Upper lobe of right lung (tissue), 1 donor: Measurements from ENCODE around the gene PPIL1. TPM values are rescaled to one million over a fixed set of nuclear protein-coding genes. Genes with fewer than 3 reads are reported as not detected.

ENCODE experiments used
- total RNA-seq: library from RNA; stranded (reverse); fragmentation: NEBNext Ultra II Directional; extraction: Animal tissue kit (Norgen Biotek cat#: 25700); gene quantifications from one replicate; pipeline ENCODE4 v1.2.1, GENCODE V29; 2021
- donor health status: DM: no; HTN: yes; CAD: no; lungs with severe emphysema.

The PPIL1 gene
- total RNA-seq, 1 donor from 2014 or later, result 15.7 TPM

Other genes with a start within 250 kb of the PPIL1 start
- 151 TPM for gene CDKN1A, start 196.1 kb downstream of the PPIL1 start, total RNA-seq
- 0.96 TPM for gene RAB44, start 177.0 kb downstream of the PPIL1 start, total RNA-seq
- 2.3 TPM for gene CPNE5, start 35.4 kb downstream of the PPIL1 start, total RNA-seq
- gene C6orf89, start 11.1 kb upstream of the PPIL1 start, total RNA-seq, result 57.9 TPM
- gene PI16, start 79.9 kb upstream of the PPIL1 start, total RNA-seq, result 3.4 TPM
- gene MTCH1, start 111.4 kb upstream of the PPIL1 start, total RNA-seq, result 194 TPM
- 56.9 TPM for gene FGD2, start 130.9 kb upstream of the PPIL1 start, total RNA-seq